Measurements from ENCODE around the gene IGFBP4. TPM values are rescaled to one million over a fixed set of nuclear protein-coding genes. Genes with fewer than 3 reads are reported as not detected.

The IGFBP4 gene
- total and polyA plus RNA-seq, 2 of the 4 experiments (the other 2 are of a cell fraction), result 308 to 1,187 TPM

DNA sequence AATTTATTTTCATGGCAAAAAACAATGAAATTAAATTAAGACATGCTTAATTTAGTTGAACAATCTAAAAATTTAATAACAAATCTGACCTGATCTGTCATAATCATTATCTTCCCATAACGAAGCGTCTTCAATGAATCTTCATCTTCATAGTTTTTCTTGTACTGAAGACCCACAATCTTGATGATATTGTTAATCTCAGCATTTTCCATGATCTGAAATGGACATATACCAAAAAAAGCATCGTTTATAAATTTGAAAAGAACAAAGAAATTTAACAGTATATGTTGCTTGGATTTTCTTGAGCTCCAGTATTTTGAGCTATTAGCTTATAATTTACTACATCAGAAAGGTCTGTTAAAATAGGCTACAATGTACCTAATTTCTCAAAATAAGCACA lies 35.8 kb upstream of the IGFBP4 start:
- no peak overlapping the region for H2AK5ac ChIP-seq (ENCODE audit: low read depth, low read length)
- DNase-seq, result no peak
- H2AK9ac ChIP-seq (replicated peaks; ENCODE audit: low read depth, low read length, poor library complexity), result no peak overlapping the region
- H2BK20ac ChIP-seq (ENCODE audit: low read depth, low read length), result no peak overlapping the region
- no peaks in the 10 kb centered on the region for H3K9me1 ChIP-seq (ENCODE audit: insufficient read depth, low read length)
- no peaks in the 10 kb centered on the region for H3K4me1 ChIP-seq (ENCODE audit: control insufficient read depth, insufficient read depth, low read length)
- no peak overlapping the region for H4K91ac ChIP-seq (ENCODE audit: insufficient read depth, low read depth, low read length)
- no peak for TF ChIP-seq CHD1 (IDR thresholded peaks at IDR 0.05; ENCODE audit: low read depth, low read length)
- TF ChIP-seq RFX5 (IDR thresholded peaks at IDR 0.05; ENCODE audit: low read depth, low read length), result no peak
- no peak for TF ChIP-seq BHLHE40 (IDR thresholded peaks at IDR 0.05; ENCODE audit: low read depth, low read length)
- TF ChIP-seq NFE2L2 (IDR thresholded peaks at IDR 0.05; ENCODE audit: low read depth, low read length), result no peak
- TF ChIP-seq CEBPB (IDR thresholded peaks at IDR 0.05; ENCODE audit: low read depth, low read length), result no peak
- no peak for TF ChIP-seq RAD21 (IDR thresholded peaks at IDR 0.05; ENCODE audit: low read length)
- TF ChIP-seq, protein P1, sequence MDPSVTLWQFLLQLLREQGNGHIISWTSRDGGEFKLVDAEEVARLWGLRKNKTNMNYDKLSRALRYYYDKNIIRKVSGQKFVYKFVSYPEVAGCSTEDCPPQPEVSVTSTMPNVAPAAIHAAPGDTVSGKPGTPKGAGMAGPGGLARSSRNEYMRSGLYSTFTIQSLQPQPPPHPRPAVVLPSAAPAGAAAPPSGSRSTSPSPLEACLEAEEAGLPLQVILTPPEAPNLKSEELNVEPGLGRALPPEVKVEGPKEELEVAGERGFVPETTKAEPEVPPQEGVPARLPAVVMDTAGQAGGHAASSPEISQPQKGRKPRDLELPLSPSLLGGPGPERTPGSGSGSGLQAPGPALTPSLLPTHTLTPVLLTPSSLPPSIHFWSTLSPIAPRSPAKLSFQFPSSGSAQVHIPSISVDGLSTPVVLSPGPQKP (IDR thresholded peaks at IDR 0.05; ENCODE audit: borderline replicate concordance, low read depth, low read length), result no peak
- TF ChIP-seq MAZ (IDR thresholded peaks at IDR 0.05; ENCODE audit: borderline replicate concordance, low read depth, low read length), result no peak
- TF ChIP-seq POLR2A (IDR thresholded peaks at IDR 0.05; ENCODE audit: low read depth, low read length), result no peak
- TF ChIP-seq MAFK (IDR thresholded peaks at IDR 0.05; ENCODE audit: low read depth, low read length), result no peak
- no peak for TF ChIP-seq MXI1 (IDR thresholded peaks at IDR 0.05; ENCODE audit: borderline replicate concordance, low read depth, low read length)
- TF ChIP-seq FOS (IDR thresholded peaks at IDR 0.05; ENCODE audit: low read depth, low read length), result no peak
- no peak for TF ChIP-seq RCOR1 (IDR thresholded peaks at IDR 0.05; ENCODE audit: insufficient replicate concordance, low read length)
- TF ChIP-seq, protein P2, sequence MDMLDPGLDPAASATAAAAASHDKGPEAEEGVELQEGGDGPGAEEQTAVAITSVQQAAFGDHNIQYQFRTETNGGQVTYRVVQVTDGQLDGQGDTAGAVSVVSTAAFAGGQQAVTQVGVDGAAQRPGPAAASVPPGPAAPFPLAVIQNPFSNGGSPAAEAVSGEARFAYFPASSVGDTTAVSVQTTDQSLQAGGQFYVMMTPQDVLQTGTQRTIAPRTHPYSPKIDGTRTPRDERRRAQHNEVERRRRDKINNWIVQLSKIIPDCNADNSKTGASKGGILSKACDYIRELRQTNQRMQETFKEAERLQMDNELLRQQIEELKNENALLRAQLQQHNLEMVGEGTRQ (IDR thresholded peaks at IDR 0.05; ENCODE audit: low read depth, low read length), result no peak
- no peak for TF ChIP-seq SMC3 (IDR thresholded peaks at IDR 0.05; ENCODE audit: low read depth, low read length)
- TF ChIP-seq, protein P3, sequence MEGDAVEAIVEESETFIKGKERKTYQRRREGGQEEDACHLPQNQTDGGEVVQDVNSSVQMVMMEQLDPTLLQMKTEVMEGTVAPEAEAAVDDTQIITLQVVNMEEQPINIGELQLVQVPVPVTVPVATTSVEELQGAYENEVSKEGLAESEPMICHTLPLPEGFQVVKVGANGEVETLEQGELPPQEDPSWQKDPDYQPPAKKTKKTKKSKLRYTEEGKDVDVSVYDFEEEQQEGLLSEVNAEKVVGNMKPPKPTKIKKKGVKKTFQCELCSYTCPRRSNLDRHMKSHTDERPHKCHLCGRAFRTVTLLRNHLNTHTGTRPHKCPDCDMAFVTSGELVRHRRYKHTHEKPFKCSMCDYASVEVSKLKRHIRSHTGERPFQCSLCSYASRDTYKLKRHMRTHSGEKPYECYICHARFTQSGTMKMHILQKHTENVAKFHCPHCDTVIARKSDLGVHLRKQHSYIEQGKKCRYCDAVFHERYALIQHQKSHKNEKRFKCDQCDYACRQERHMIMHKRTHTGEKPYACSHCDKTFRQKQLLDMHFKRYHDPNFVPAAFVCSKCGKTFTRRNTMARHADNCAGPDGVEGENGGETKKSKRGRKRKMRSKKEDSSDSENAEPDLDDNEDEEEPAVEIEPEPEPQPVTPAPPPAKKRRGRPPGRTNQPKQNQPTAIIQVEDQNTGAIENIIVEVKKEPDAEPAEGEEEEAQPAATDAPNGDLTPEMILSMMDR (conservative IDR thresholded peaks at IDR 0.05; ENCODE audit: low read depth, low read length), result no peak
- no peak overlapping the region for H3K23ac ChIP-seq (ENCODE audit: low read depth, low read length)
- H3K79me1 ChIP-seq (ENCODE audit: low read depth in 1 of 2, low read length in 2 of 2), result peaks cover 27 to 32% of the 10 kb centered on the region in 2 experiments
- dilution Hi-C loops (cut with HindIII; ENCODE audit: low sequenced_read_pairs, unreplicated experiment) (no loop called here), intact Hi-C loops (cut with micrococcal nuclease) (no loop called here), in situ Hi-C loops (cut with MboI; ENCODE audit: low sequenced_read_pairs) (no loop called here)
- no CpG with 5 or more reads among the region's 3 CpGs for WGBS, 2 experiments (ENCODE audit: extremely low coverage in 2 of 2, insufficient read length in 1 of 2)
- H2BK15ac ChIP-seq (ENCODE audit: low read depth, low read length), result no peak overlapping the region
- ChIA-PET CTCF (interaction anchor here (0.6 to 0.9 kb wide), 2 partner anchors 10 to 74 kb away, joined by 3 read pairs; partner anchors contain the start of gene TOP2A), POLR2A (ENCODE audit: unreplicated experiment) (interaction anchor here (0.5 kb wide), 1 partner anchor 42 kb away, joined by 4 read pairs; no protein-coding TSS in a partner anchor)
- H4K5ac ChIP-seq (ENCODE audit: low read depth, low read length), result no peak overlapping the region
- H2AFZ ChIP-seq (replicated peaks; ENCODE audit: low read length, poor library complexity), result no peak overlapping the region
- no peak overlapping the region for H3K4me2 ChIP-seq (ENCODE audit: low read depth, low read length)
- no peak overlapping the region for H3K56ac ChIP-seq (ENCODE audit: extremely low read depth, insufficient read depth, low read length)
- no peak overlapping the region for H2BK5ac ChIP-seq (ENCODE audit: low read depth, low read length, poor library complexity, severe bottlenecking)
- H3K27ac ChIP-seq (ENCODE audit: insufficient read depth, low read length), result no peak overlapping the region
- no peak overlapping the region for H3K9ac ChIP-seq (ENCODE audit: low read depth, low read length)
- H3K18ac ChIP-seq (ENCODE audit: low read depth, low read length), result no peak overlapping the region
- no peak overlapping the region for H3K14ac ChIP-seq (replicated peaks; ENCODE audit: low read depth, low read length)
- no peaks in the 10 kb centered on the region for H4K20me1 ChIP-seq (ENCODE audit: insufficient read depth, low read length)
- no TSS peak for BruUV-seq (replicated peaks)
- H3K27me3 ChIP-seq (ENCODE audit: control insufficient read depth, insufficient read depth, low read length), result no peaks in the 10 kb centered on the region
- no peak overlapping the region for H3K4me3 ChIP-seq (ENCODE audit: insufficient read depth, low read depth, low read length)
- H3K36me3 ChIP-seq (ENCODE audit: control insufficient read depth, insufficient read depth, low read length), result peaks cover 7% of the 10 kb centered on the region; the same call in 1 of the 2 replicates
- ATAC-seq (ENCODE audit: low read depth), result no peak
- no peak overlapping the region for H2BK120ac ChIP-seq (ENCODE audit: low read depth, low read length)
- no peak overlapping the region for H3K4ac ChIP-seq (ENCODE audit: low read depth, low read length)
- no peak overlapping the region for H4K8ac ChIP-seq (ENCODE audit: low read depth in 2 of 2, low read length in 2 of 2)
- H3K9me3 ChIP-seq (ENCODE audit: control insufficient read depth, insufficient read depth, low read length), result no peaks in the 10 kb centered on the region
